ENCODE measurements around the gene NHSL1.

- TF ChIP-seq CTCF (IDR thresholded peaks at IDR 0.05; ENCODE audit: extremely low read depth in 1 of 2, insufficient read depth in 1 of 2, low read depth in 1 of 2, low read length in 2 of 2), result no peak
- TF ChIP-seq GATA2 (IDR thresholded peaks at IDR 0.05; ENCODE audit: insufficient read depth, insufficient read length, low read depth, low read length), result no peak
Measured at GRCh38 chr6:138382498-138383265, 116.6 kb downstream of the NHSL1 start.

All from endothelial cell of umbilical vein (primary cell).